GM21786 (cell line): ENCODE data around the gene GP9.
"Not testable (repeated sequence)": the region's sequence is repeated elsewhere in the genome, so short reads cannot be mapped to it uniquely, and the experiment has no call there.

ENCODE experiments used
- ATAC-seq: cut with Tn5 transposase; IDR thresholded peaks from one replicate; pipeline ENCODE4 v1.9.1; 2021; ENCODE audit not compliant: unreplicated experiment

Gene GP9

GRCh38 chr3:129069313-129070085 is 8.9 kb downstream of the GP9 start:
- not testable (repeated sequence) for ATAC-seq

GRCh38 chr3:129070086-129070885 is 9.7 kb downstream of the GP9 start:
- ATAC-seq: no peak

GRCh38 chr3:129077222-129077621 is 16.6 kb downstream of the GP9 start:
- no peak for ATAC-seq

- ATAC-seq: no peak
Observed at GRCh38 chr3:129078510-129078909, 17.9 kb downstream of the GP9 start.

GRCh38 chr3:129081503-129081902 is 20.9 kb downstream of the GP9 start:
- ATAC-seq: no peak

- ATAC-seq: no peak
Observed at GRCh38 chr3:129082026-129082425, 21.4 kb downstream of the GP9 start.

- ATAC-seq: no peak
Observed at GRCh38 chr3:129084501-129084900, 23.9 kb downstream of the GP9 start.

GRCh38 chr3:129085165-129085715 is 24.7 kb downstream of the GP9 start:
- no peak for ATAC-seq

GRCh38 chr3:129085818-129086217 is 25.2 kb downstream of the GP9 start:
- no peak for ATAC-seq

GRCh38 chr3:129087138-129087702 is 26.6 kb downstream of the GP9 start:
- ATAC-seq: no peak

- ATAC-seq: not testable (repeated sequence)
Observed at GRCh38 chr3:129087904-129088303, 27.3 kb downstream of the GP9 start.

- not testable (repeated sequence) for ATAC-seq
Observed at GRCh38 chr3:129088312-129088711, 27.7 kb downstream of the GP9 start.

GRCh38 chr3:129095285-129095684 is 34.7 kb downstream of the GP9 start:
- ATAC-seq: no peak

- ATAC-seq: no peak
Observed at GRCh38 chr3:129100274-129100673, 39.7 kb downstream of the GP9 start.

GRCh38 chr3:129101370-129102138 is 41.0 kb downstream of the GP9 start:
- ATAC-seq: no peak

GRCh38 chr3:129103296-129103695 is 42.7 kb downstream of the GP9 start:
- ATAC-seq: no peak

- no peak for ATAC-seq
Observed at GRCh38 chr3:129104051-129104450, 43.5 kb downstream of the GP9 start.

- no peak for ATAC-seq
Observed at GRCh38 chr3:129104498-129105079, 44.0 kb downstream of the GP9 start.

GRCh38 chr3:129105862-129106261 is 45.3 kb downstream of the GP9 start:
- no peak for ATAC-seq

GRCh38 chr3:129106320-129106719 is 45.7 kb downstream of the GP9 start:
- ATAC-seq: no peak
